NCI-H2196 (cell line): ENCODE results near the gene PRKAG2.
"Not testable (repeated sequence)": the region's sequence is repeated elsewhere in the genome, so short reads cannot be mapped to it uniquely, and the experiment has no call there.

Experiments
- DNase-seq: peaks from one replicate; lab custom pipeline; 2025; ENCODE audit not compliant: unreplicated experiment; lab: John Stamatoyannopoulos, UW

Gene PRKAG2

DNA sequence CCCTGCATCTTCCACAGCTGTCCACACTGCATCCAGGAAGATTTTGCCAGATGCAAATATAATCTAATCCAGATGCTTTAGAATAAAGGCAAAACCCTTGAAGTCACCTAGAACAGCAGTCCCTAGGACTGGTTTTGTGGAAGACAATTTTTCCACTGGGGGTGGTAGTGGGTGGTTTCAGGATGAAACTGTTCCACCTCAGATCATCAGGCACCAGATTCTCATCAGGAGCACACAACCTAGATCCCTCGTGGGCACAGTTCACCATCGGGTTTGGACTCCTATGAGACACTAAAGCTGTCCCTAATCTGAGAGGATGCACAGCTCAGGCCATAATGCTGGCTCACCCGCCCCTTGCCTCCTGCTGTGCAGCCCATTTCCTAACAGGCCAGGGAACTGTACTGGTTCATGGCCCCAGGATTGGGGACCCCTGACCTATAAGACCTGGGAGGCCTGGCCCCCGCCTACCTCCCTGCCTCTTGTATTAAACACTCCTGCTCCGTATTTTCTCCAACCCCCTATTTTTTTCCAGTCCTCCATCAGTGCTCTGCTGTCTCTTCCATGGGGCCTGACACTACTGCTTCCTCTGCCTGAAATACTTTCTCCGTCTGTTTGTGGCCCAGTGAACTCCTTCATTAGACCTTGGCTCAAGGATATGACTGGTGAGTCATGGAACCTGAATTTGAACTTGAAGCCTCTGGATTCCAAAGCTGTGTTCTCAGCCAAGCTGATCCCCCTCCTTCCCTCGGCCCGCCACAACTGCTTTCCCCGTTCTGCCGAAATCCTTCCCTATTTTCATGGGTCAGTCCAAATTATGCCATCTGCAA is 277.3 kb downstream of the PRKAG2 start:
- no peak for DNase-seq

- no peak for DNase-seq
These were observed 279.1 kb downstream of the PRKAG2 start for GRCh38 chr7:151597541-151598444.

DNA sequence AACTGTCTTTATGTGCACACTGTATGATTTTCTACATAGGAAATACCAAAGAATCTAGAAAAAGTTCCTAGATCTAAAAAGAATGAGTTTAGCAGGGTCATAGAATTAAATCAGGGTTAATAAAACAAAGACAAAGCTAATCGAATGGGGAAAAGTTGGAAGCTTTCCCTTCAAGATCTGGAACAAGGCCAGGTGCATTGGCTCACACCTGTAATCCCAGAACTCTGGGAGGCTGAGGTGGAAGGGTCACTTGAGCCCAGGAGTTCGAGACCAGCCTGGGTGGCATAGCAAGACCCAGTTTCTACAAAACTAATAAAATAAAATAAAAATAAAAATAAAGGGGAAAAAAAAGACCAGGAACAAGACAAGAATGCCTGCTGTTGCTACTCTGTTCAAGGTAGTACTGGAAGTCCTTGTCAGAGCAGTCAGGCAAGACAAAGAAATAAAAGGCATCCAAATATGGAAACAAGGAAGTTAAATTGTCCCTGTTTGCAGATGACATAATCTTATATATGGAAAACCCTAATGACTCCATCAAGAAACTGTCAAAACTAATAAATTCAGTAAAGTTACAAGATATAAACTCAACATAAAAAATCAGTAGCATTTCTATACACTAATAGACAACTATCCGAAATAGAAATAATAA is 281.1 kb downstream of the PRKAG2 start:
- no peak for DNase-seq

- DNase-seq, result no peak
These were observed 283.9 kb downstream of the PRKAG2 start for GRCh38 chr7:151592868-151593486.

GRCh38 chr7:151592330-151592729 is 284.6 kb downstream of the PRKAG2 start:
- no peak for DNase-seq

DNA sequence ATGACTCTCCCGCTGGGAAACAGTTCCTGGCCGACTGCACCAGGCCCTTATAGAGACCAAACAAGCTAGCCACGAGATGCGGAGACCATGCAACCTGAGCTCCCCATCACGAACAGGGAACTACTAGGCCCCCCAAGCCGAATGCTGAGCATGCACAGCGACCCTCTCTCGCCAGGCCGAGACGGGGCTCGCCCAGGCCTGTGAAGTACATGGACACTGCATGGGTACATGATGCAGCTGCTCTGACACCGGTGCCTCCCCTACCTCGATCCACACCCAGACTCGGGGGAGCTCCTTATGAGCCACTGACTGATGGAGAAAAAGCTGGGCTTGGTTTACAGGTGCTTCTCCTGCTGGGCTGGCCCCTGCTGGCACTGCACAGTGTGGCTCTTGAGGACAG is 285.0 kb downstream of the PRKAG2 start:
- no peak for DNase-seq

GRCh38 chr7:151590850-151591771 is 285.8 kb downstream of the PRKAG2 start:
- DNase-seq, result no peak

- no peak for DNase-seq
These were observed 286.7 kb downstream of the PRKAG2 start for GRCh38 chr7:151590071-151590849.

DNA sequence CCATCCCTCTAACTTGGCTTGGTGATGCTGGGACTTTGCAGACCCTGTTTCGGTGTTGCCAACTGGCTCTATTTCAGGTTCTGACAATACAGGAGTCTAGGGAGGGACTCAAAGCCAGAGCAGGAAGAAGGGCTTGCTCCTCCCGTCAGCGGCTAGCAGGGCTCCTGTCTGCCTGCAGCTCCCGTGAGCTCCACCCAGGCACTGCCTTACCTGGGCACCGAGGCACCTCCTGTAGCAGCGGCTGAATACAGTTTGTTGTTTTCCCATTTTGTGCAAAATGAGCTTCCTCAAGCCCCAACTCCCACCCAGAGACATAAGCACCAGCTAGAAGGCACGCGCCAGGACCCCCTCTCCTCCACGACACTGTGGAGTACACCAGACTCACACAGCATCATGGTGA is 287.9 kb downstream of the PRKAG2 start:
- no peak for DNase-seq

GRCh38 chr7:151586531-151587260 is 290.2 kb downstream of the PRKAG2 start:
- no peak for DNase-seq

- DNase-seq, result no peak
These were observed 291.0 kb downstream of the PRKAG2 start for GRCh38 chr7:151585744-151586393.

DNA sequence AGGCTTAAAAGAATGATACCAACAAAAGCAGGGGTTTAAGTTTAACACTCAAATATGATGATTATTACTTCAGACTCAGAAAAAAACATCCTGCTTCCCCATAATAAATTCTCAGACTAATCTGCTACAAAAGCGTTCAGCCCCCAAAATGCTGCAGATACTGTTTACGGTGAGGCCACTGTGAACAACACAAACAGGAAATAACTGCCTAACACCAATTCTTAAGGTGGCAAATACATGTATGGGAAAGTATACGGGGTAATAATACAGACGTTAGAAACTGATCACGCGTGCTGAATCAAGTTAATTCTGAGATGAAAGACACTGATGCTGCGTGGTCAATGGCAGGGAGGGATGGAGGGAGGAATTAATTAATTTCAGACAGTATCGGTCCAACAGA is 295.2 kb downstream of the PRKAG2 start:
- no peak for DNase-seq

DNA sequence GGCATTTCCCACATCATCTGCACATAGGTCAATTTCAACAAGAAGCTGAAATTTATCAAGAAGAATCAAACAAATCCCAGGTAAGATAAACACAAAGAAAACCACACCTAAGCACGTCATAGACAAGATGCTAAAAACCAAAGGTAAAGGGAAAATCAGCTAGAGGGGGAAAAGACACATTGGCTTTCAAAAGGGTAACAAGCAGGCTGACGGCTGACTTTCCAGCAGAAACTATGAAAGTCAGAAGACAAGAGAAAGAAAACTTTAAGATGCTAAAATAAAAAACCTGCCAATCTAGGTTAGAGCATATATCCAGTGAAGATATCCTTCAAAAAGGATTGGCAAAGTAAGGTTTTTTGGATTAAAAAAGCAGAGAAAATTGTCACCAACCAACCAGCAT is 297.3 kb downstream of the PRKAG2 start:
- DNase-seq, result no peak

- no peak for DNase-seq
These were observed 301.5 kb downstream of the PRKAG2 start for GRCh38 chr7:151575410-151575809.

DNA sequence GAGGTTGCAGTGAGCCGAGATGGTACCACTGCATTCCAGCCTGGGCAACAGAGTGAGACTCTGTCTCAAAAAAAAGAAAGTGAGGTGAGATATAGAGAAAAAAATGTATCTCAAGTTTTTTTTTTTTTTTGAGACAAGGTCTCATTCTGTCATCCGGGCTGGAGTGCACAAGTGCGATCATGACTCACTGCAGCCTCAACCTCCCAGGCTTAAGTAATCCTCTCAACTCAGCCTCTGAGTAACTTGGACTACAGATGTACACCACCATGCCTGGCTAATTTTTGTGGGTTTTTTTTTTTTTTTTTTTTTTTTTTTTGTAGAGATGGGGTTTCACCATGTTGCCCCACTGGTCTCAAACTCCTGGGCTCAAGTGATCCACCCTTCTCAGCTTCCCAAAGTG is 303.9 kb downstream of the PRKAG2 start:
- DNase-seq, result not testable (repeated sequence)

DNA sequence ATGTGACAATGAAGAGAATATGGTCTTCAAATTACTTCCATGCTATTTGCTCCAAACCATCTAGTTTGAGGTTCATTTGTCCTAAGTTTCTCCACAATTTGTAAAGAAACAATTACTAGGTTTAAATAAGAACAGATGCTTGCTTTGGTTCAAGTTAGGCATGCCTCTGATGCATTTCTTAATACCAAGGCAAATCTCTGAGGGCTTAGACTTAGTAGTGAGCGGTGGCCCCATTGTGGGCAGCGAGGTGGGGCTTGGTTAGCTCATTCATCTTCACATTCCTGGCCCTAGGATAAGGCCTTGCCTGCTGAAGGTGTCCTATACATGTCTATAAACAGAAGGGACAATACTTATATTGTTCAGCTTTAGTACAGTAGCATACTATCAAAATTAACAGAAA is 304.8 kb downstream of the PRKAG2 start:
- DNase-seq, result no peak

DNA sequence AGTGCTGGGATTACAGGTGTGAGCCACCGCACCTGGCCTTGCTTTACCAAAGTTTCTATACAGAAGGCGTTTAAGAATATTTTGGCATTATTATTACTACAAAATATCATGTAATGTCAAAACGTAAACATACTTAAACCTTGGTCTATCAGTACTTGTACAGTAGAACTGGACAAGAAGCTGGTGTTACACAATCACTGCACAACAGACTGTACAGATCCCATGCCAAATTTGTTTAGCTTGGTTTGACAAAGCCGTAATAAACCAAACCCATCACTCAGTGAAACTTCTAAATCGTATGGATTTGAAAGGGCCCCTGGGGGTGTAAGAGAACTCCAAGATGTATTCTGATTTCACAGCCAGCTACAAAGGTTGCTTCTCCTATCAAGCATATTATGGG is 305.4 kb downstream of the PRKAG2 start:
- DNase-seq, result no peak

GRCh38 chr7:151570366-151570915 is 306.5 kb downstream of the PRKAG2 start:
- no peak for DNase-seq
